Colonic mucosa (tissue), 4 donors: ENCODE results near the gene OR5L1. TPM values are rescaled to one million over a fixed set of nuclear protein-coding genes. Genes with fewer than 3 reads are reported as not detected.

ENCODE experiments used
- DNase-seq: peaks from one replicate; pipeline ENCODE4 v3.0.0-alpha.2; 2020
- H3K27ac ChIP-seq: fragments of 200-600 bp; one replicate; pipeline ENCODE4 v1.8.0; 2021
- H3K27me3 ChIP-seq: fragments of 200-600 bp; one replicate; pipeline ENCODE4 v1.8.0; 2021
- H3K36me3 ChIP-seq: fragments of 200-600 bp; one replicate; pipeline ENCODE4 v1.8.0; 2021
- H3K4me1 ChIP-seq: fragments of 200-600 bp; one replicate; pipeline ENCODE4 v1.8.0; 2021; ENCODE audit warnings: mild to moderate bottlenecking
- H3K4me3 ChIP-seq: fragments of 200-600 bp; one replicate; pipeline ENCODE4 v1.8.0; 2021
- H3K9ac ChIP-seq, 2 donors: one replicate each; pipeline ENCODE4 v1.7.0; 2013; ENCODE audit warnings: control low read depth in 2 of 2, low read depth in 2 of 2, low read length in 2 of 2
- H3K9me3 ChIP-seq: fragments of 200-600 bp; one replicate; pipeline ENCODE4 v1.8.0; 2021
- CTCF ChIP-seq: fragments of 200-600 bp; IDR thresholded peaks from one replicate; pipeline ENCODE4 v1.8.0; 2022; ENCODE audit warnings: antibody characterized with exemption, mild to moderate bottlenecking
- intact Hi-C: fragments of 100-400 bp; cut with DNase I; formaldehyde crosslinking; loops from one replicate; pipeline ENCODE4 v1.14.1; 2022
- total RNA-seq, 2 donors: library from RNA; stranded (reverse); fragmentation: NEBNext Ultra II Directional in 1 of 2; extraction: Animal tissue kit (Norgen Biotek cat#: 25700) in 1 of 2; gene quantifications; one replicate each; pipeline ENCODE4 v1.2.1, GENCODE V29; 2021
- donor health status: healthy.
- donor health status: DM: no; HTN: no; CAD: no.
- donor health status: DM: no; HTN: no; CAD: no.

OR5L1 gene
- total RNA-seq, 2 donors from 2014 or later = not detected

- H3K9ac ChIP-seq = no peak overlapping the region
- no peak overlapping the region for H3K4me3 ChIP-seq
- no peaks in the 10 kb centered on the region for H3K4me1 ChIP-seq
- intact Hi-C loops = no loop called here
- H3K9me3 ChIP-seq = no peaks in the 10 kb centered on the region
- H3K27ac ChIP-seq = no peak overlapping the region
- no peak for DNase-seq
- H3K27me3 ChIP-seq = no peaks in the 10 kb centered on the region
- no peak for TF ChIP-seq CTCF
- H3K36me3 ChIP-seq = no peaks in the 10 kb centered on the region
Measured at GRCh38 chr11:55849037-55849436, 37.9 kb downstream of the OR5L1 start.

GRCh38 chr11:55852141-55852540 is 41.0 kb downstream of the OR5L1 start:
- Histone ChIP-seq H3K9ac (no peak overlapping the region), H3K9me3 (no peaks in the 10 kb centered on the region), H3K27me3 (no peaks in the 10 kb centered on the region), H3K27ac (no peak overlapping the region), H3K36me3 (no peaks in the 10 kb centered on the region), H3K4me3 (no peak overlapping the region), H3K4me1 (no peaks in the 10 kb centered on the region)
- DNase-seq = no peak
- intact Hi-C loops = no loop called here
- TF ChIP-seq CTCF = no peak

- Histone ChIP-seq H3K9me3 (no peaks in the 10 kb centered on the region), H3K4me3 (no peak overlapping the region), H3K27me3 (no peaks in the 10 kb centered on the region), H3K4me1 (no peaks in the 10 kb centered on the region), H3K9ac (no peak overlapping the region), H3K36me3 (no peaks in the 10 kb centered on the region), H3K27ac (no peak overlapping the region)
- TF ChIP-seq CTCF = no peak
- DNase-seq = no peak
- intact Hi-C loops = no loop called here
Measured at GRCh38 chr11:55854704-55855103, 43.5 kb downstream of the OR5L1 start.

Other genes with a start within 250 kb of the OR5L1 start
- gene OR4C16, start 239.2 kb upstream of the OR5L1 start, total RNA-seq = not detected
- gene OR4C11, start 203.7 kb upstream of the OR5L1 start, total RNA-seq = not detected
- not detected for gene OR4P4, start 176.3 kb upstream of the OR5L1 start, total RNA-seq
- not detected for gene OR4S2, start 163.0 kb upstream of the OR5L1 start, total RNA-seq
- not detected for gene OR4C6, start 149.2 kb upstream of the OR5L1 start, total RNA-seq
- gene OR5D13, start 37.9 kb upstream of the OR5L1 start, total RNA-seq = not detected
- gene OR5D14, start 15.8 kb upstream of the OR5L1 start, total RNA-seq = not detected
- not detected for gene OR5D18, start 8.3 kb downstream of the OR5L1 start, total RNA-seq
- gene OR5L2, start 15.9 kb downstream of the OR5L1 start, total RNA-seq = not detected
- not detected for gene OR5D16, start 27.4 kb downstream of the OR5L1 start, total RNA-seq
- not detected for gene TRIM51, start 71.9 kb downstream of the OR5L1 start, total RNA-seq
- gene OR5W2, start 103.2 kb downstream of the OR5L1 start, total RNA-seq = not detected
- not detected for gene OR5I1, start 125.0 kb downstream of the OR5L1 start, total RNA-seq
- not detected for gene OR10AG1, start 158.6 kb downstream of the OR5L1 start, total RNA-seq
- gene OR5F1, start 183.3 kb downstream of the OR5L1 start, total RNA-seq = not detected
- not detected for gene OR5AS1, start 216.3 kb downstream of the OR5L1 start, total RNA-seq